ENCODE results near the gene ATP2B1.

GRCh38 chr12:89710873-89711750 lies 2.5 kb upstream of the ATP2B1 start:
- no peak; the same call in 1 of the 2 replicates for TF ChIP-seq GATA2 (IDR thresholded peaks at IDR 0.05; ENCODE audit: low read depth, low read length)
- no peak; the same call in 1 of the 2 replicates for TF ChIP-seq GATA3 (IDR thresholded peaks at IDR 0.05; ENCODE audit: low read depth, low read length)

Measured in SH-SY5Y (cell line).